GM19463 (cell line): ENCODE measurements around the gene RPL11.
A peak's percentile ranks its signal among the peaks of the same experiment; 100 is the strongest.
"Not testable (repeated sequence)": the region's sequence is repeated elsewhere in the genome, so short reads cannot be mapped to it uniquely, and the experiment has no call there.

Experiments used
- ATAC-seq: cut with Tn5 transposase; IDR thresholded peaks from one replicate; pipeline ENCODE4 v1.9.1; 2021; ENCODE audit warnings: mild to moderate bottlenecking, moderate library complexity; ENCODE audit not compliant: unreplicated experiment

The RPL11 gene

DNA sequence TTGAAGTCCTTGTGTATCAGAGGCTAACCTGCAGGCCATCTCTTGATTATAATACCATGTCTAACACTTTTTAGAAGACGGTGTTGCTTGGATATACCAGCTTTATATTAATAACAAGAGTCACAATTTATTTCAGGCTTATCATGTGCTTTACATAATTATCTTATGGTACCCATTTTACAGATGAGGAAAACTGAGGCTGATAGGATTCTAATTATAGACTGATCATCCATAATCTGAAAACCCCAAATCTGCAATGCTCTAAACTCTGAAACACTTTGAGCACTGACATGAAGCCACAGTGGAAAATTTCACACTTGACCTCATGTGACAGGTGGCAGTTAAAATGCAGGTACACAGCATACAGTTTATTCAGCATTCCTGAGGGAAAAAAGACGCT, 7.2 kb upstream of the RPL11 start:
- no peak for ATAC-seq

DNA sequence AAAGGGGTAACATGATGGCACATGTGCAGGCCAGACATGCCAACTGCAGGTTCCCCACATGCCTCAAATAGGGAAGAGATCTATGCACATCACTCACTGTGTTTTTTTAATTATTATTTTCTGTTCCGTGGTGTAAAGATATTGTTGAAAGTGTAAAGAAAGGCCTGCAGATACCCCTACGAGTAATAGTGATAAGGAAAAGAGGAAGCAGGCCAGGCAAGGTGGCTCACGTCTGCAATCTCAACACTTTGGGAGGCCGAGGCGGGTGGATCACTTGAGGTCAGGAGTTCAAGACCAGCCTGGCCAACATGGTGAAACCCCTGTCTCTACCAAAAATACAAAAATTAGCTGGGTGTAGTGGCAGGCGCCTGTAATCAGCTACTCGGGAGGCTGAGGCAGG, 6.4 kb upstream of the RPL11 start:
- ATAC-seq = not testable (repeated sequence)

DNA sequence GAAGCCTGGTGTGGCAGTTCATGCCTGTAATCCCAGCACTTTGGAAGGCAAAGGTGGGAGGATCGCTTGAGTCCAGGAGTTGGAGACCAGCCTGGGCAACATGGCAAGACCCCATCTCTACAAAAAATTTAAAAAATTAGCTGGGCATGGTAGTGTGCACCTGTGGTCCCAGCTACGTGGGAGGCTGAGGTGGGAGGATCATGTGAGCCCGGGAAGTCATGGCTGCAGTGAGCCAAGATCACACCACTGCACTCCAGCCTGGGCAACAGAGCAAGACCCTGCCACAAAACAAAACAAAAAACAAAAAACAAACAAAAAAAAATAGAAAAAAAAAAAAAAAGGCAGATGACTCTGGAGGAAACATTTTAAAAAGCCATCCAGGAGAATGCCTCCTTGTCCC, 3.9 kb upstream of the RPL11 start:
- ATAC-seq = not testable (repeated sequence)

DNA sequence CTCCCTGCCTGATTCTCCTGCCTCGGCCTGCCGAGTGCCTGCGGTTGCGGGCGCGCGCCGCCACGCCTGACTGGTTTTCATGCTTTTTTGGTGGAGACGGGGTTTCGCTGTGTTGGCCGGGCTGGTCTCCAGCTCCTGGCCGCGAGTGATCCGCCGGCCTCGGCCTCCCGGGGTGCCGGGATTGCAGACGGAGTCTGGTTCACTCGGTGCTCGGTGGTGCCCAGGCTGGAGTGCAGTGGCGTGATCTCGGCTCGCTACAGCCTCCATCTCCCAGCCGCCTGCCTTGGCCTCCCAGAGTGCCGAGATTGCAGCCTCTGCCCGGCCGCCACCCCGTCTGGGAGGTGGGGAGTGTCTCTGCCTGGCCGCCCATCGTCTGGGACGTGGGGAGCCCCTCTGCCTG, 3.3 kb upstream of the RPL11 start:
- not testable (repeated sequence) for ATAC-seq

DNA sequence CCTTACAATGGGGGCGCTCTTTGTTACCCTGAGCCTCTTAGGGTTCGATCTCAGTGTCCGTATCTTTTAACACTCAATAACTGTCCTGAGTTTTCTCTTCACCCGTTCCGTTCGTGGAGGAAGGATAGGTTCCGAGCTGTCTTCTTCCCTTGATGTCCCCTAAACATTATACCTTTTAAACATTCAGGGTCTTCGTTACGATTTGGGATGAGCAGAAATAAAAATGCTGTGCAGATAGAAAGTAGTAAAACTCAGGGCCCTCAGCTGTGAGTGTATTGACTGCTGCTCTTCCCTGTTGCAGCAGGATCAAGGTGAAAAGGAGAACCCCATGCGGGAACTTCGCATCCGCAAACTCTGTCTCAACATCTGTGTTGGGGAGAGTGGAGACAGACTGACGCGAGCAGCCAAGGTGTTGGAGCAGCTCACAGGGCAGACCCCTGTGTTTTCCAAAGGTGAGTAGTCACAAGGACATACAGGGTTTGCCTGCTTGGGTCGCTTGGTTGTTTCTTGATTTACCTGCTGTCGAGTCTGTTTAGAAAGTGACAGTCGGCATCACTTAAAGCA, 784 bp downstream of the RPL11 start:
- no peak for ATAC-seq

DNA sequence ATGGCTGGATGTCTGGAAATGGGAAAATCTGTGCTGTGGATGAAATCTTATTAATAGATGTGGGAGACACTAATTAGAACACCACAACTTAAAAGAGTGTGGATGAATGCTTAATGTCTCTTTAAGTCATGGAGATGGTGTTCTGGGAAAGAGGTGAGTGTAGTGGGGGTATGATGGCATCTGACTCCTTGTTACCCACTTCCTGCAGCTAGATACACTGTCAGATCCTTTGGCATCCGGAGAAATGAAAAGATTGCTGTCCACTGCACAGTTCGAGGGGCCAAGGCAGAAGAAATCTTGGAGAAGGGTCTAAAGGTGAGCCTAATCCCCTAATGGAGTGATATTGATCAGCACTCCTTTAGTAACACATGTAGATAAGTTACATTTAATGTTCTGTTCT, 2.0 kb downstream of the RPL11 start:
- ATAC-seq = no peak

DNA sequence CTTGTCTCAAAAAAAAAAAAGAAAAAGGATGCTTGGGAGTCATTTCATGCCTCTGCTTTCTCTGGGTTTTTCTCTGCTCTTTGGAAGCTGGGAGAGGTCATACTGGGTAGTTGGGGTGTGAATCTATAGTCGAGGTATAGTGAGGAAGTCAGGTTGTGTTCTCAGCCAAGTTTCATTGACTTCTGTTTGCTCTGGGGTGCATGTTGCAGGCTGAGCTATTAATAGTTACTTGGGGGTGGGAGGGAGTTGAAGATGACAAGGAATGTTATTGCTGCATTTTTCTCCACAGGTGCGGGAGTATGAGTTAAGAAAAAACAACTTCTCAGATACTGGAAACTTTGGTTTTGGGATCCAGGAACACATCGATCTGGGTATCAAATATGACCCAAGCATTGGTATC, 2.8 kb downstream of the RPL11 start:
- ATAC-seq = no peak

DNA sequence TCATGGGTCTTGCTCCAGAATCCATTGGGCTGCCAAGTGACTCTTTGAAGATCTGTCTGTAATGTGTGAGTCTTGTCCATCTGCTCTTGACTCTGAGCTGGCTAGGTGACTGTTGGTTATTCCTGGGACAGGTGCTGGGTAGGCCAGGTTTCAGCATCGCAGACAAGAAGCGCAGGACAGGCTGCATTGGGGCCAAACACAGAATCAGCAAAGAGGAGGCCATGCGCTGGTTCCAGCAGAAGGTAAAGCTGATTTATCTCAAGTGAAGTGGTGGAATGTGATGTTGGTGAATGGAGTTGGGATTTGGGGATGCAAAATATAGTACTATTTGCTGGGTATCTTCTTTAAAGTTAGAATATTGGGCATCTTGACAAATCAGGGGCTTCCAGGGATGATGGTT, 4.1 kb downstream of the RPL11 start:
- ATAC-seq = no peak

DNA sequence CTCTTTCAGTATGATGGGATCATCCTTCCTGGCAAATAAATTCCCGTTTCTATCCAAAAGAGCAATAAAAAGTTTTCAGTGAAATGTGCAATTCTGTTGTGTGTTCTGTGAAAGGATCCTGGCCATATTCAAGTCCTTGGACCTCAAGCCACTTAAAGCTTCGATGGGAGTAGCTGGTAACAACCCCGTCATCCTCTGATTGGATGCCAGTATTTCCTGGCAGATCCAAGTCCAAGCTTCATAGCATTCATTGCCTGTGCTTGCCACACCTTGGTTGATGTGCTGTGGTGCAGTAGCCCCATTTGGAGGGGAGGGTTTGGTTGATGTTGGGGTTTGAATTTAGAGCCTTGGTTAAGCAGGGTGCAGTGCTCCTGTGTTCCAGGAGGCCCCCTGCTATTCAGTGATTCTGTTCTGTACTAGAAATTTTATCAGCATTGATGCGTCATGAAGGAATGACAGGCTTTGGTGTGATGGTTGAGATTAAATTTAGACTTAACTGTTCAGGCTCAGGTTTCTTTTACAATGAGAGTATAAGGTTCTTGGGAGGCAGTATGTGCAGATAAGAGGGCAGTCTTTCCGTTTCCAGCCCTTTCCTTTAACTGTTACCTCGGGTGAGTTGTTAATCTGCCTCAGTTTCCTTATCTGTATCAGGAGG, 4.9 kb downstream of the RPL11 start:
- ATAC-seq = no peak

DNA sequence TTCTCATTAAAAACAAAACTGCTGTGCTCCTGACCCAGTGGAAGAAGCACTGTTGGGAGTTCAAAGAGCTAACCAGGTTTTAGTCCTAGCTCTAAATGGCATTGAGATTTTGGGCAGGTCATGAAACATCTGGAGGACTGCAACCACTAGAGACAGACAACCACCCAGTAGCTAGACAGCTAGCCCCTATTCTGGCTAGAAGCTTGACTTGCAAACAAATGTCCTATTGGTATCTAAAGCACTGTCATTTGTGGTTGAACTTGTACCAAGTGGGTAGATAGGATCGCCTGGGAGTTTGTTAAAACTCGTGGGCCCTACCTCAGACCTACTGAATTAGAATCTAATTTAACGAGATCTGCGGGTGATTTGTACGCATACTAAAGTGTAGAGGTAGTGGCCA, 6.9 kb downstream of the RPL11 start:
- no peak for ATAC-seq

DNA sequence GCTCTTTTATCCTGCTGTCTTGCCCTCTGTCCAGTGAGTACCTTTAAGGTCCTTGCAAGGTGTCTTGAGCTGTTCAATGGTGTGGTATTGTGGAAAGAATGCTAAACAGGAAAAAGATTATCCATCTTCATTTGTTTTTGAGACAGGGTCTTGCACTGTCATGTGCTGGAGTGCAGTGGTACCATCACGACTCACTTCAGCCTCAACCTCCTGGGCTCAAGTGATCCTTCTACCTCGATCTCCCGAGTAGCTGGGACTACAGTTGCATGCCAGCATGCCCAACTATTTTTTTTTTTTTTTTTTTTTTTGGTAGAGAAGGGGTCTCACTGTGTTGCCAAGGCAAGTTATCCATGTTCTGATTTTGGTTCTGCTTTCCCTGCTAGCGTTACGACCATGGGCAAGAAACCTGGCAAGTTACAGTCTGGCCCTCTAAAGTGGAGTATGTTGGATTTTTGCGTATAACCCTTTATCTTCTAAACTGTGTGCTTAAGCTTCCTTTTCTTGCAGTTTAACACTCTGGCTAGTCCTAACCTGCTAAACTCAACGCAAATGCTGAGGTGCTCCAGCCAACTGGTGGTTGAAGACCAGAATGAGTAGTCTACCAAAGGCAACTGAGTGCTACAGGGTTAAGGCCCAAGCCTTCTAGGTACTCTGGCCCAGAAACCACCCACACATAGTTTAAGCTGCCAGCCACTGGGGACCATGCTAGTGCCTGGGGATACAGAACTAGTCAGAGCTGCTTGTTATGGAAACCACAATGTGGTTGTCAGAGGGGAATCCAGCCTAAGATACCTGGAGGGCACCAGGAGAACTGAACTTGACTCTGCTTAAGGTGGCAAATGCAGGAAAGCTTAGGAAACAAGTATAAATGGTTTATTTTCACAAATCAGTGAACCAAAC, 7.9 kb downstream of the RPL11 start:
- ATAC-seq = no peak

- ATAC-seq = no peak
These were observed 9.7 kb downstream of the RPL11 start for GRCh38 chr1:23701310-23701709.

DNA sequence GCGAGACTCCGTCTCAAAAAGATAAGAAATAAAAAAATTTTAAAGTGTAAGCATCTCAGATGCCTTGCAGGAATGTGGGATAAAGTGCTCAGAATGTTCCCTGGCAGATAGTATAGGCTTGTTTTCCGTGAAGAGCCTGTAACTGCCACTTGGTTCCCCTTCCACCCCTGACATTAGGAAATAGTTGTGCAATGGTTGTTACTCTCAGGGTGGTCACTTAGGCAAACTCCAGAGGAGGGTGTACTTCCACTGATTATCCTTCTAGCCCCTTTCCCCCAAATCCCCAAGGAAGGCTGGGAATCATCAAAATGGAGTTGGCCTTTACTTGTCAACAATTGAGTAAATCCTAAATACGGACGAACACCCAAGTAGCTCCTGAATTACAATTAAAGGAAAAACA, 10.4 kb downstream of the RPL11 start:
- no peak for ATAC-seq

GRCh38 chr1:23704834-23705495, 13.4 kb downstream of the RPL11 start:
- ATAC-seq = no peak

- no peak for ATAC-seq
These were observed 17.6 kb downstream of the RPL11 start for GRCh38 chr1:23709229-23709628.

DNA sequence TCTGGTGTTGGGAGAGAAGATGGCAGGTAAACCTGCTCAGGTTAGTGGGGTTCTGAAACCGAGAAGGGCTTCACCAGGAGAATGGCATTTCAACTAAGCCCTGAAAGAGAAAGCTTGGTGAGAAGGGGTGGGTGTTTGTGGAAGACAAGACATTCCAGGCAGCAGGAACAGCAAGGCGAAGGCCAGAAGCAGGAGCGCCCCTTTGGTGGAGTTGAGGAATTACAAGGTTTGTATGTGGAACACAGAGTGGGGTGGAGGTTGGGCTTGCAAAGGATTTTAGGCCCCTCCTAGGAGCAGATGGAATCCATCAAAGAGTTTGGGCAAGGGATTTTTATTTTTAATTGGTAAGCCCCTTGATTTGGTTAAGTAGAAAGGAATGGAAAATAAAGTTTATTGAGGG, 26.9 kb downstream of the RPL11 start:
- ATAC-seq = no peak

DNA sequence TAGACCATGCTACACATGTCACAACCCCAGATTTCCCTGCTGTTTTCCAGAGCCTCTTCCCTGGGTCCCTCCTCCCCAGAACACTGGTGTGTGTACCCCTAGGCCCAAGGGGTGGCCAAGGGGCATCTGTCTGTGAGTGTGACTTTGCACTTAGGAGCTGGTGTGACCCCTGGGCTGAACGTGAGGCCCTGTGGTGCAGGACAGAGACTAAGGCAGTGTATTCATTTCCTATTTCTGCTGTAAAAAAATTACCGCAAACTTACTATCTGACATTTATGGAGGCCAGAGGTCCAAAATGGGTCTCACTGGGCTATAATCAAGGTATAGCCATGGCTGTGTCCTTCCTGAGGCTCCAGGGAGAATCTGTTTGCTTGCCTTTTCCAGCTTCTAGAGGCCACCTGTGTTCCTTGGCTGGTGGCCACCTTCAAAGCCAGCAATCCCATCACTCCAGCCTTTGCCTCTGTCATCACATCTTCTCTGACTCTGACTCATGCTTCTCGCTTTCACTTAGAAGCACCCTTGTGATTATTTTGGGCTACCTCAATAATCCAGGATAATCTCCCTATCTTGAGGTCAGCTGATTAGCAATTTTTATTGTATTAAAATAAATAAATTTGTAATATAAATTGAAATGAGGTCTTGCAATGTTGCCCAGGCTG, 27.7 kb downstream of the RPL11 start:
- no peak for ATAC-seq

DNA sequence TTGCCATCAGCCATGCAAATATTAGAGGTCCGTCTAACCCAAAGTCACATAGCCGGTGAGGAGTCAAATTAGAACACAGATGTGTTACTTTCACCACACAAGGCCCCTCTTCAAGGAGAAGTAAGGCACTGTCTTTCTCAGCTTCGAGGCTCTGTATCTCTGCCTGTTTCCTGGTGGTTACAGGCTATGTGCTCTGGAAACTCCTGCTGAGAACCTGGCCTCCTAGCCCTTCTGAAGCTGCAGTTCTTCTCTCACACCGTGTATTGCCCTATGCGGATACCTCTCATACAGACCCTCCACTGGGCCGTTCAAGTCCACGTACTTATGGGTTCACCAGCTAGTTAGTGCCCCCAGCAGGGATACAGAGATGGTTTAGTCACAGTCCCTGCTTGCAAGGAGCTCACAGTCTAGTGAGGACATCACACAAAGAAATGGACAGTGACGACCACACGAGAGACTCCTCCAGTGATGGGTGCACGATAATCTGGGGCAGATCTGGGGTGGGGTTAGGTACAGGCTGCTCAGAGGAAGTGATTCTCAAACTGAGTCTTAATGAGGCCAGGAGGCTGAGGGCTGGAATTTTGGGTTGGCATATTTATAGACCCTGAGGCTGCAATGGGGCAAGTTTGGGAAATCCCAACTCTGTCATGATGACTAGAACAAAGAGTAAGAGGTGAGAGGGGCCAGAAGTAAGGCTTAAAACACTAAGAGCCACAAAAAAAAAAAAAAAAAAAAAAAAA, 28.8 kb downstream of the RPL11 start:
- ATAC-seq = peak; percentile 62

DNA sequence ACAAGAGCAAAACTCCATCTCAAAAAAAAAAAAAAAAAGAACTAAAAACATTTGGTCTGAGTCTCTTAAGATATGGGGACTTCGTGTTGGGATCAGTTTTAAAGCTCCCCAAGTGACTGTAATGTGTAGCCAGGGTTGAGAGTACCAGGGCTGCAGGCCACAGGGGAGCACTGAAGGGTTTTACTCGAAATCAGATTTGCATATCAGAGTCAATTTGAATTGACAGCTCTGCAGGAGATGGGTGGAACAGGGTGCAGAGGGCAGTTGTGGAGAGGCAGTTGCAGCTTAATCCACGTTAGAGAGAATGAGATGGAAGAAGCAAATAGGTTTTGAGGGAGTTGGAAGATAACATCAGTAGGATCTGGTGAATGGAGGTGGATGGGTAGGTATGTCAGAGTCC, 31.0 kb downstream of the RPL11 start:
- ATAC-seq = no peak

GRCh38 chr1:23726686-23727085, 35.1 kb downstream of the RPL11 start:
- no peak for ATAC-seq
